Activated CD8-positive, alpha-beta memory T cell treated with anti-CD3 and anti-CD28 coated beads for 36 hours (primary cell): ENCODE results near the gene SGK2. TPM values are rescaled to one million over a fixed set of nuclear protein-coding genes. Genes with fewer than 3 reads are reported as not detected.

Source experiments
- CTCF ChIA-PET: fragments of 350-600 bp; sonication (Branson Sonifier 250); formaldehyde crosslinking; loops from one replicate; lab custom pipeline; 2021; ENCODE audit warnings: antibody characterized with exemption; lab: Charles Lee
- POLR2A ChIA-PET: fragments of 350-600 bp; sonication (Branson Sonifier 250); formaldehyde crosslinking; loops from one replicate; lab custom pipeline; 2021; ENCODE audit warnings: antibody characterized with exemption; lab: Charles Lee
- total RNA-seq, 2 experiments: library from RNA; stranded (reverse); gene quantifications; one replicate each; pipeline ENCODE4 v1.2.3, GENCODE V29; 2021

Gene SGK2
- total RNA-seq, 2 experiments from 2014 or later: 0.15 TPM; not detected in 1

- CTCF ChIA-PET: no interaction called here
- POLR2A ChIA-PET: no interaction called here
Observed at GRCh38 chr20:43534791-43535350, 24.0 kb upstream of the SGK2 start.

- CTCF ChIA-PET: no interaction called here
- POLR2A ChIA-PET: no interaction called here
Observed at GRCh38 chr20:43535370-43536004, 23.3 kb upstream of the SGK2 start.

- ChIA-PET POLR2A (no interaction called here), CTCF (interaction anchor here (0.7 to 1.0 kb wide), 2 partner anchors 21 to 175 kb away, joined by 3 to 4 read pairs; no protein-coding TSS in a partner anchor)
Observed at GRCh38 chr20:43536041-43536816, 22.6 kb upstream of the SGK2 start.

- POLR2A ChIA-PET: no interaction called here
- CTCF ChIA-PET: interaction anchor here (0.7 to 1.0 kb wide), 2 partner anchors 20 to 174 kb away, joined by 3 to 4 read pairs; no protein-coding TSS in a partner anchor
Observed at GRCh38 chr20:43536817-43537440, 21.9 kb upstream of the SGK2 start.

- ChIA-PET POLR2A (no interaction called here), CTCF (interaction anchor here (0.7 to 2.9 kb wide), 12 partner anchors 9 to 552 kb away, joined by 3 to 12 read pairs (median 4); partner anchors contain the start of gene IFT52)
Observed at GRCh38 chr20:43537921-43538877, 20.6 kb upstream of the SGK2 start.

- POLR2A ChIA-PET: no interaction called here
- CTCF ChIA-PET: interaction anchor here (0.8 to 2.9 kb wide), 8 partner anchors 15 to 551 kb away, joined by 3 to 12 read pairs (median 4); partner anchors contain the start of gene IFT52
Observed at GRCh38 chr20:43538878-43539700, 19.7 kb upstream of the SGK2 start.

GRCh38 chr20:43539975-43540672, 18.7 kb upstream of the SGK2 start:
- CTCF ChIA-PET: interaction anchor here (2.9 kb wide), 1 partner anchor 152 kb away, joined by 12 read pairs; no protein-coding TSS in a partner anchor
- POLR2A ChIA-PET: no interaction called here

GRCh38 chr20:43540673-43541060, 18.2 kb upstream of the SGK2 start:
- CTCF ChIA-PET: no interaction called here
- POLR2A ChIA-PET: no interaction called here

- POLR2A ChIA-PET: no interaction called here
- CTCF ChIA-PET: no interaction called here
Observed at GRCh38 chr20:43541214-43541613, 17.6 kb upstream of the SGK2 start.

GRCh38 chr20:43542161-43542560, 16.7 kb upstream of the SGK2 start:
- ChIA-PET POLR2A (no interaction called here), CTCF (interaction anchor here (0.6 kb wide), 1 partner anchor 89 kb away, joined by 3 read pairs; no protein-coding TSS in a partner anchor)

GRCh38 chr20:43542674-43543073, 16.2 kb upstream of the SGK2 start:
- ChIA-PET POLR2A (no interaction called here), CTCF (interaction anchor here (0.6 kb wide), 1 partner anchor 89 kb away, joined by 3 read pairs; no protein-coding TSS in a partner anchor)

GRCh38 chr20:43543138-43543537, 15.7 kb upstream of the SGK2 start:
- ChIA-PET CTCF (no interaction called here), POLR2A (no interaction called here)

GRCh38 chr20:43544501-43544900, 14.3 kb upstream of the SGK2 start:
- CTCF ChIA-PET: no interaction called here

GRCh38 chr20:43545837-43546578, 12.8 kb upstream of the SGK2 start:
- ChIA-PET CTCF (no interaction called here), POLR2A (no interaction called here)

More at GRCh38 chr20:43544501-43544900, 14.3 kb upstream of the SGK2 start:
- POLR2A ChIA-PET: no interaction called here

GRCh38 chr20:43548273-43548880, 10.4 kb upstream of the SGK2 start:
- CTCF ChIA-PET: no interaction called here
- POLR2A ChIA-PET: no interaction called here
